Inferior parietal cortex (tissue), 1 donor: ENCODE measurements around the gene COL20A1.
"Not testable (repeated sequence)": the region's sequence is repeated elsewhere in the genome, so short reads cannot be mapped to it uniquely, and the experiment has no call there.

Experiments used
- DNase-seq: peaks from one replicate; pipeline ENCODE4 v3.0.0-alpha.2; 2016; ENCODE audit errors: extremely low spot score

COL20A1 gene

DNA sequence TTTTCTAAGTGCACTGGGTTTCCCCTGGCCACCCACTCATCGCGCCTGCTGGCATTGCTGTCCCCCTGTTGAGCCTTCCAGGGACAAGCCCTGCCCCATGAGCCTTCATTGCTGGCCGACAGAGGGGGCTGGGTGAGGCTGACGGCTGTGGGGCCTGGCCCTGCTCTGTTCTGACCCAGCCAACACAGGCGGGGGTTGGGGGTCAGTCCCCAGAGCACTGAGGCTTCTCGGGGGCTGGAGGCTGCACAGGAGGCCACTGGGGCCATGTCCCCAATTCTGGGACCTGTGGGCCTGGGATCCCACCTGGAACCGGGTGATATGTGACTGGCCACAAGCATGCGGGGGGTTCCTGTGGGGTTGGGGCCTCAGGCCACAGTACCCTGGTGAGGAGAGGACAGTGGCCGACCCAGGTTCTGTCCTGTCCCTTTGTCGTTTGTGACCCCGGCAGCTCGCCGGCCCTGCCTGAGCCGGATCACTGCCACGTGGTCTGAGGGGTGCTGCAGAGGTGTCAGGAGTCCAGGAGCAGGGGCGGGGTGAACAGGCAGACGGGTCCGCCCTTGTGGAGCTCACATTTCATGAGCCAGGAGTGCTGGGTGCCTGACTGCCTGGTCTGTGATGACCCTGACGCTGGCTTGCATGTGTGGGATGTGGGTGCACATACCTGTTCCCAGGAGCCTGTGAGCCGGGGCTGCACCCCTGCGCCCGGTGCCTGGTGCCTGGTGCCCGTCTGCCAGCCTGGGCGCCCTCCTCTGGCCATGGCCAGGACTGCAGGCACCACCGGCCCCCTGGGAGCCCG lies 2.1 kb upstream of the COL20A1 start:
- no peak for DNase-seq

DNA sequence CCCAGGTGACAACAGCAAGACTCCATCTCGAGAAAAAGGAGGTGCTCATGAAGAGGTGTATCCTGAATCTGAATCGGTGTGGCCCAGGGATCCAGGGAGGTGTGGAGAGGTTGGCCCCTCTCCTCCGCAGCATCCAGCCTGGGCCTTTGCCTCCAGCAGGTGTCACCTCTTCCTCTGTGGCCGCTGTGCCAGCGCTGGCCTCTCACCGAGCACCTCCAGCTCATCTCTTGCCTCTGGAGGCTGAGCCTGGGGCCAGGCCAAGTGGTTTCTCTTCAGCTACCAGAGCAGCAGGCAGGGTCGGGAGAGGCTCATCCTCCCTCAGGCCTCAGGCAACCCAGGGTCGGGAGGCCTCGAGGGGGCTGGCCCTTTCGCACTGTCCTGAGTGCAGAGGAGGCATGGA lies 1.2 kb upstream of the COL20A1 start:
- no peak for DNase-seq

DNA sequence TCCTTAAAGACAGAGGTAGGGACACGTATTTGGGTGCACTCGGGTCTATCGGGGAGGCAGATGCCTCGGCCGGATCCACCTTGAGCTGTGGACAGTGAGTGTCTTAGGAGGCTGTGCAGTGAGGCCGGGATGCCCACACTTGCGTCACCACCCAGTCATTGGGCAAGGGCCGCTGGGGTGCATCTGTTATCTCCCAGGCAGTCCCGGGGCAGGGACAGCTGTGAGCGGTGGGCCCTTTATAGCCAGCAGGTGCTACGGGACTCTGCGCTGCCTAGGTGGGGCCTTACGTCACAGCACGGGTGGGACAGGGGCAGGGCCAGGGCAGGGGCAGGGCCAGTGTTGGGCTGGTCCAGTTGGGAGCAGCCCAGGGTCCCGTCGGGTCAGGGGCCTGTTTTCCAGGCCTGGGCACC lies 689 bp upstream of the COL20A1 start:
- no peak for DNase-seq

DNA sequence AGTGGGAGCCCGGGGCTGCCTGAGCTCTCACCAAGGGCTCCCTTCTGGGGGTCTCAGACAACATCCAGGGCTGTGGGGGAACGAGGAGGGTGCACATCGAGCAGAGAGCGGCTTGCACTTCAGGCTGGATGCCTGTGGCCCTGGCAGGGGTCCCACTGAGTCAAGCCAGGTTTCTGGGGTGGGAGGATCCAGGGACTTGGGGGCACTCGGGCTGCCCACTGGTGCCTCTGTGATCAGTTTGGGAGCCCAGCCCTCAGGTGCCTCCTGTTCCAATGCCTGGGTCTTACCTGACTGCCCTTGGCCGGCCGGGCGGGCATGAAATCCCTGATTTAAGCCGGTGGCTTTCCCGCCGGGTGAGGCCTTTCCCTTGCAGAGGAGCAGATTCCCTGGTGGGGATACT lies 470 bp downstream of the COL20A1 start:
- no peak for DNase-seq

DNA sequence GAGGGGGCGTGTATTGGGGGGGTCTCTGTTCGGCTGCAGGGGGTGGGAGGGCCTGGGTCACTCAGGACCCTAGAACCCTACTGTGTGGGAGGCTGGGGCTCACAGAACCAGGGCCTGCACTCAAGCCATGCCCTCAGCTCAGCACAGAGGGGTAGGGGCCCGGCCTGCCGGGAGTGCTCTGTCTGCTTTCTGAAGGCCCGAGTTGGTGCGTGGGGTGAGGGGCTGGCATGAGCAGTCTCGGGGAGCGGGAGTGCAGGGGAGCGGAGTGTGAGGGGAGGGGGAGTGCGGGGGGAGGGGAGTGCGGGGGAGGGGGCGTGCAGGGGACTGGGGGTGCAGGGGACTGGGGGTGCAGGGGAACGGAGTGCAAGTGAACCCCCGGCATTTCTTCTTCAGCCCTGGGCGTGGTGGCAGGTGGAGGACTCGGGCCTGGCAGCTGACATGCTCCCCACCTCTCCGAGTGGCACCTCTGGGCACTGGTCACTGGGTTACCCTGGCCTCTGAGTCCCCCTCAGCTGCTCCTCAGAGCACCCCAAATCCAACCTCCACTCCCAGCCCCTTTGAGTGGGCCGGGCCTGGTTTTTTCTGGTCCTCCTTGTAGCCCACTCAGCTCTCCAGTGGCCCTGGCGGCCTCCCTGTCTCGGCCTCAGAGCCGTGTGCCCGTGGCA lies 1.0 kb downstream of the COL20A1 start:
- no peak for DNase-seq

DNA sequence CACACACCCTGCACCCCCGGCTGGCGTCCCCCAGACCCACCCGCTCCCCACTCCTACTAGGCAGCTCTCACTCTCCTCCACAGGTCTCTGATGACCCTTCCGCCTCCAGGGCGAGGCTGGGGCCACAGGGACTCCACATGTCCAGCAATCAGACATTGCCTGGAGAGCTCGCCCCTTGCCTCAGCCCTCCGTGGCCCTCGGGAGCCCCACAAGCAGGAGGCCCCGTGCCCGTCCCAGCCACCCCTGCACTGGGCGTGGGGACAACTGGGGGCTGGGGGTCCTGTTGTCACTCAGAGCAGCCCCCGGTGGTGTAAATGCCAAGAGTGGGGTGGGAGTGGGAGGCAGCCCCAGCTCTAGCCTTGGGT lies 1.5 kb downstream of the COL20A1 start:
- no peak for DNase-seq

DNA sequence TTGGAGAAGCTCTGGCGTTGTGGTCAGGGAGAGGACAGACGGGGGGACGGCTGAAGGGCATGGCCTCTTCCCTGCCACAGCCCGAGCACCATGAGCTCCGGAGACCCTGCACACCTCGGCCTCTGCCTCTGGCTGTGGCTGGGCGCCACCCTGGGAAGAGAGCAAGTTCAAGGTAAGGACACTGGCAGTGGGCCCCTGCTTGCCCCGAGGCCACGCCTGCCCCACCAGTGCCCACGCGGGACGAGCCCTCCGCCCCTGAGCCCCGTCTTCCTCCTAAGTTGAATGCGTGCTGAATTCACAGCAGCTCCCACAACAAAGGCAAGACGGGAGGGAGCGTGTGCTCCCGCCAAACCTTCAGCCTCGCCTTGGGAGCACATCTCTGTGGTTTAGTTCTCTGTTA lies 2.0 kb downstream of the COL20A1 start:
- no peak for DNase-seq

DNA sequence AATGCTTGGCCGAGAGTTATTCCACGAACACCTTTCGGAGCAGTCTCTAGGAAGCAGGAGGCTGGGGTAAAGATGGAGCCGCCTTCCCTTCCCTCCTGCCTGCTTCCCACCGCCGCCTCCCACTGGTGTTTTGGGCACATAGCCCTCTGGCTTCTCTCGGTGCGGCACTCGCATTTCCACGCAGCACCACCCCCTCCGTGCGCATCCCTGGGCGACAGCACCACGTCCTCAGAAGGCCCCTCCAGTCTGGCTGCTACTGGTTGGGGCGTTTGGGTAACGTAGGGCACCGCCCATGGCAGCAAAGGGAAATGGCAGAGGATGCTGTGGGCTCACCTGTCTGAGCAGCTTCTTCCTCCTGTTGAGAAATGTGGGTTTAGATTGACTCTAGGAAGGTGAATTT lies 2.4 kb downstream of the COL20A1 start:
- no peak for DNase-seq

DNA sequence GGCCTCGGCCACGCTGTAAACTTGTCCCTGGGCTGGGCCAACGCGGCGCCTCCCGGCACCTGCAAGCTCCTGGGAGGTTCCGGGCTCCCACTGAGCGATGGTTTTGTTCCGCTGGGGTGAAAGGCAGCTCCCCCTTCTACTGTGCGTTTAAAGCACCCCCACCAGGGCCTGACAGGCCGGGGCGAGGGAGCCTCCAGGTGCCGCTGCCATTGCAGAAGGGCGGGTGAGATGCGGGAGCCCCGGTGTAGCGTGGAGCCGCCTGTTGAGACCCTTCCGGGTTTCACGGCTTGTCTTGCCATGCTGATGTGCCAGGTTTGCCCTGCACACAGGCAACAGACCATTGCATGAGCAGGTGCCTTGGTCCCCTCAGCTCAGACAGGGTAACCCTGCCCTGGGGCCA lies 2.9 kb downstream of the COL20A1 start:
- DNase-seq = no peak

DNA sequence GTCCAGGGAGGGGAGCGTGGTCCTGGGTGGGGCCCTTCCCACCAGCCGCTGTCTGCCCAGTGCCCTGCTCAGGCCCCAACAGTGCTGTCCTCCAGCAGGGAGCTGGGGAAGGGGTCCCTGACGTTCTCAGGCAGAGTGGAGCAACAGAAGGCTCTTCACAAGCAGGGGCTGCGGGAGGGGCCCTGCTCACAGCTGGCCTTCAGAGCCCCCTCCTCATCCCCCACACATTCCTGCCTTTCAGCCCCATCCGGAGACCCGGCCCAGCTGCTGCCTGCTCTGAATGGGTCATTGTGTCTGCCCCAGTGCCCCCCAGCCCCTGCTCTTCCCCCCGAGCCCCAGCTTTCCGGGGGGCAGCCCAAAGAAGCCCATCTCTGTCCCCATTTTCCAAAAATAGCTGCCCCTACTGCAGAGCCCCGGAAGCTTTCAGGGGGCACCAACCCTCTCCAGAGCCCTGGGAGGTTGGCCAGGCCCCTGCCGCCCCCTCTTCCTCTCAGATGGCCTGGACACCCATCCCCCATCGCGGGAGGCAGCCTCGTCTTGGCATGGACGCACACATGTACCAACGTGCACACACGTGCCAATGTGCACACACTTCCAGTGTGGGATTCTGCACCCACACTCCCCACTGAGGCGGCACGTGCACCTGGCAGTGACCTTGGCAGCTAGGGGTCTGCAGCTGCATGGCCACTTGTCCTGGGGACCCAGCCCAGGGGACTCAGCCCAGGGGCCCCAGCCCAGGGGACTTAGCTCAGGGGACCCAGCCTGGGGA lies 3.7 kb downstream of the COL20A1 start:
- DNase-seq = no peak

DNA sequence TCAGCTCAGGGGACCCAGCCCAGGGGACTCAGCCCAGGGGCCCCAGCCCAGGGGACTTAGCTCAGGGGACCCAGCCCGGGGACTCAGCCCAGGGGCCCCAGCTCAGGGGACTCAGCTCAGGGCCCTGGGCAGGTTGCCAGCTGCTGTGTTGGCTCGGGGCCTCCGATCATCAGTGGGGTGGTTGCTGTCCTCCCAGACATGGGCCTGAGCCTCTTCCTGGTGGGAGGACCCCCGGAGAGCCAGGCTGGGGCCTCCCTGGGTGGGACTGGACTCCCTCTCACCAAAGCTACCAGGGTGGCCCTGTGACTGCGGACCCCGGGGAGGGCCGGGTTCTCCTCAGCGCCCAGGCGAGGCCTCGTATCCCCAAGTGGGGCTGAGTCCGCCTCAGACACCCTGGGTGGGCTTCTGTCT lies 4.4 kb downstream of the COL20A1 start:
- no peak for DNase-seq

DNA sequence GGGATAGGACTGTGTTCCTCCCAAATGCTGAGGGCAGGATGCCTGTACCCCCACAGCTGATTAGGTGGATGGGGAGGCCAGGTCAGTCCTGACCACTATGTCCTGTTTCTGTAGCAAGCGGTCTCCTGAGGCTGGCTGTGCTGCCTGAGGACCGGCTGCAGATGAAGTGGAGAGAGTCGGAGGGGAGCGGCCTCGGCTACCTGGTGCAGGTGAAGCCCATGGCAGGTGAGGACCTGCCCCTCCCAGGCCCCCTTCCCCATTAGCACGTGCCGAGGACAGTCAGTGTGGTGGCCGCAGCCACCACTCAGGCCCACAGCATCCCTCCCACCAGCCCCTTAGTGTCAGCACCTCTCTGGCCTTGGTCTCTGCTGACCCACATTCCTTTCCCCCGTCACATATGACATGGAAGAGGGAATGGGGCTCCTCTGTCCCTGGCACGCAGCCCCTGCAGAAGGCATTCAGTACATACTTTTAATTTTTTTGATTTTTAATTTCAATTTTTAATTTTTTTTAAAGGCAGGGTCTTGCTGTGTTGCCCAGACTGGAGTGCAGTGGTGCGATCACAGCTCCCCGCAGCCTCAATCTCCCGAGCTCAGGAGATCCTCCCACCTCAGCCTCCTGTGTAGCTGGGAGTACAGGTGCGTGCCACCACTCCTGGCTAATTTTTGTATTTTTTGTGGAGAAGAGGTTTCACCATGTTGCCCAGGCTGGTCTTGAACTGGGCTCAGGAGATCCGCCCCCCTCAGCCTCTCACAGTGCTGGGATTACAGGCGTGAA lies 5.0 kb downstream of the COL20A1 start:
- DNase-seq = no peak

DNA sequence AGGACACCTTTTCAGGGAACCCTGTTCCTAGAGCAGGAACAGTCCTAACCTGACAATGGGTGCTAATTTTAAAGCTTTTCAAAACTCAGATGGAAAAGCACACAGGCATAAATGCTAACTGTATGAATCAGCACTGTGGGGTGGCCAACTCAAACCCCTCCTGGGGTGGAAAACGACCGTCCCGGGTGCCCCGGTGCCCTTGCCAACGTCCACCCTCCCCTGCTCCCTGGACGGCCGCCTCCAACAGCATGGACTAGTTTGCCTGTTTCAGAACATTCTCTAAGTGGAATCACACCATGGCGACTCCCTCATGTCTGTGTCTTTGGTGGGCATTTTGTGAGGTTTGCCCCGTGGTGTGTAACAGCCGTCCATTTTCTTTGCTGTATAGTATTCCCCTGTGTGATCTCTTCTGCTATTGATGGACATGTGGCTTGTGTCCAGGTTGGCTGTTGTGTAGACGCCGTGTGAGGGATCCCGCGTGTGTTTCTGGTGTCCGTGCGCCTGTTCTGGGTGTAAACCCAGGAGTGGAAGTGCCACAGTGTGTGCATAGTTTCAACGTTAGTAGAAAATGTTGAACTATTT lies 5.8 kb downstream of the COL20A1 start:
- no peak for DNase-seq

DNA sequence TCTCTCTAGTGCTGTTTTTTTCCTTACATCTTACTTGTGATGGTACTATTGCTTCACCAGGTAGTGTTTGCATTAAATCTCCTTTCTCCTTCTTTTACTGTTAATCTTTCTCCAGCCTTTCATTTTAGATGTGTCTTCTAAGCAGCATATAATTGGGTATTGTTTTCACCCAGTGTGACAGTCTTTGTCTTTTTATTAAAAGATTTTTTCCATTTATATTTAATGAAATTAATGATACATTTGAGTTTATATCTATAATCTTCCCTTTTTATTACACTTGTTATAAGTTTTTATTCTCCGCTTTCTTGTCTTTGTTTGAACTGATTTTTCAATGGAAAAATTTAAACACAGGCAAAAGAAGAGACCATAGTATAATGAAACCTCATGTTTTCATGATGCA lies 8.7 kb downstream of the COL20A1 start:
- DNase-seq = no peak

DNA sequence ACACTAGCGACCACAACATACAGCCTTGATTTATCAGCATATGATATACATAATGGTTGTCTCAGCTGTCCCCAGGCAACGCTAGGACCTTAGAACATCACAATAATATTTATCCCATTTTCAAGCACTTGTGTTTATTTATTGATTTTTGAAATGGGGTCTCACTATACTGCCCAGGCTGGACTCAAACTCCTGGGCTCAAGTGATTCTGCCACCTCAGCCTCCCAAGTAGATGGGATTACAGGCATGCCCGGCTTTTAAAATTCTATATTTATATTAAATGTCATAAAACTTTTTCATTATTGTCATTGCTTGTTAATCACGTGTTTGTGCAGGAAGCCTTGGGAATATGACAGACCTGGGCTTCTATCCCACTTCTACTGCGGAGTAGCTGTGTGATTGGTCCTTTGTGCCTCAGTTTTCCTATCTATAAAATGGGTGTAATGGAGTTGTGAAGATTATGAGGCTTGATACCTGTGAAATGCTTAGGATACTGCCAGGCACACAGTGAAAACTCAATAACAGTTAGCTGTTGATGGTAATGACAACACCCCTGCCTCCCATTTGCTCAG lies 10.2 kb downstream of the COL20A1 start:
- DNase-seq = no peak

DNA sequence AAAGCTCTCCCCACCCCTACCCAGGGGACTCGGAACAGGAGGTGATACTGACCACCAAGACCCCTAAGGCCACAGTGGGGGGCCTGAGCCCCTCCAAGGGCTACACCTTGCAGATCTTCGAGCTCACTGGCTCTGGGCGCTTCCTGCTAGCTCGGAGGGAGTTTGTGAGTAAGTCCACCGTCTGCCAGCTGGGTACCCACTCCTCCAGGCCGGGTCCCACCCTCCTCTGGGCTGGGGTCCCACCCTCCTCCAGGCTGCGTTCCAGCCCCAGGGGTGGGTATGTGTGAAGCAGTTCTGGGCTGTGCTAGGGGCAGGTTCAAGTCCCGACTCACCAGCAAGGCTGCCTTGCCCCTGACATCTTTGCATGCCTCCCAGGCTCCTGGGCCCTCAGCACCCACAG lies 12.4 kb downstream of the COL20A1 start:
- DNase-seq = no peak

DNA sequence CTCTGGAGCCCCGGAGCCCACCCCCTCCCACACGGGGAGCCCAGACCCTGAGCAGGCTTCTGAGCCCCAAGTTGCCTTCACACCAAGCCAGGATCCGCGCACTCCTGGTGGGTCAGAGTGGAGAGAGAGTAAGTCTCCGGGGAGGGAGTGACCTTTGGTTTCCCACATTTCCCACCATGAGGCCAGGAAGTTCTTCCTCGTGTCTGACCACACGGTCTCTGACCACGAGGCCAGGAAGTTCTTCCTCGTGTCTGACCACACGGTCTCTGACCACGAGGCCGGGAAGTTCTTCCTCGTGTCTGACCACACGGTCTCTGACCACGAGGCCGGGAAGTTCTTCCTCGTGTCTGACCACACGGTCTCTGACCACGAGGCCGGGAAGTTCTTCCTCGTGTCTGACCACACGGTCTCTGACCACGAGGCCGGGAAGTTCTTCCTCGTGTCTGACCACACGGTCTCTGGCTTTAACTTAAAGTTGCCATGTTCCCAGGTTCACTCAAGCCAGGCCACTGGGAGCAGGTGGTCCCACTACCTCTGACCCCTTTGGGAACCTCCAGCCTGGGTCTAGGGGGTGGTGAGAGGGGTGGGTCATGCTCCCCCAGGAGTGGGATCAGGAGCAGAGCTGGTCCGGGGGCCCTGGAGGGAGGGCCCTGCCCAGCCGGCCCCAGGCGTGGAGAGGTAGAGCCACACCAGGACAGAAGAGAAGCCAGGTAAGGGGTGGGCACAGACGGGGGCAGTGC lies 13.1 kb downstream of the COL20A1 start:
- DNase-seq = not testable (repeated sequence)

DNA sequence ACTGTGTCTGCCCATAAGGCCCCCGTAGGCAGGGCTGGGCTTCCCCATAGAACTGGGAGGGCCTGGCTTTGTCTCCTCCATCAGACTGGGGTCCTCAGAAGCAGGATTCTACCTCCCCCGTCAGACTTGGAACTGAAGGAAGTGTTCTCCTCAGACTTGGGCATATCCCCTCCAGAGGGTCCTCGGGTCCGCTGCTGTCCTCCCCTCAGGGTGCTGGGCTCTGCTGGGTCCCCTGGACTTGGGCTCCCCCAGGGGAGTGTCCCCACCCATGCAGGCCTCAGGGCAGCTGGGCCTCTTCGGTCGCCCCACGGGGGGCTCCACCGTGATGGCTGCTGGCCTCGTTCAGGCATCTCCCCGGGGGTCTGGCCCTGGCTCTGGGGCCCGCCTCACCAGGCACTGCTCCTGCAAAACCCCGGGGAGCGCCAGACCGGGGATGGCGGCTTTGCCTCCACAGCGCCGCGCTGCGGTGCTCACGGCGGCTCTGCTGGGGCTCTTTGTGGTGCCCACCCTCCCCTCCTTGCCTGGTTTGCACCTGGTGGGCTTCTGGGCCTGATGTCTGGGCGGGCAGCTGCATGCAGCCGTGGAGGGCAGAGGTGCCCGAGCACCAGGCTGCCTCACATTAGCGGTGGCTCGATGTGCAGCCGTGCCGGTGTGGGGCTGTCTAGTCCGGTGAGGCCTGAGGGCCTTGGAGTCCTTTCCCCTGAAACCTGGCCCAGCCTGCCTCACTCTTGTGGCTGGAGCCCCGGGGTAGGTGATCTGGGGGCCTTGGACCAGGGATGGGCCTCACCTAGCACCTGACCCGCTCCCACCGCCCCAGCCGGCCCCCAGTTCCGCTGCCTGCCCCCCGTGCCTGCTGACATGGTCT lies 13.9 kb downstream of the COL20A1 start:
- DNase-seq = no peak

DNA sequence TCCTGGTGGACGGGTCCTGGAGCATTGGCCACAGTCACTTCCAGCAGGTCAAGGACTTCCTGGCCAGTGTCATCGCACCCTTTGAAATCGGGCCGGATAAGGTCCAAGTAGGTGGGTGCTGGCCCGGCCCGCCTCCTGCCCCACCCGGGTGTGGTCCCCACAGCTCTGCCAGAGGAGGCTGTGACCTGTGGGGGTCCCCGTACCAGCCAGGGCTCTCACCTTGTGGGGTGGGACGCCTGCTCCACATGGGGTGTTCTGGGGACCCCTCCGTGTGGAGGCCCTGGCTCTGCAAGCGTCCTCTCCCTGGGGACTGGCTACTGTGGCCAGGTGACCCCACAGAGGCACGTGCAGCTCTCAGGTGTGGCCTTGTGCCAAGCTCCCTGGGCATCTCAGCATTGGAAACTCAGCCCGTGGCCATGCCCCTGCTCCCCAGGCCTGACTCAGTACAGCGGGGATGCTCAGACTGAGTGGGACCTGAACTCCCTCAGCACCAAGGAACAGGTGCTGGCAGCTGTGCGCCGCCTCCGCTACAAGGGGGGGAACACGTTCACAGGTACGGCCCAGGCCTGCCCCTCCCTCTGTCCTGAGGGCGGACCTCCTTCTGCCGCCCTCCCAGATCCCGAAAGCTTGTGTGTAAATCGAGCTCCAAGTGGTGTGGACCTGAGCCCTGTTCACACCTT lies 14.7 kb downstream of the COL20A1 start:
- DNase-seq = no peak
